Stomach (tissue), 4 donors: Measurements from ENCODE around the gene PRADC1.

Experiments
- POLR2A ChIP-seq, 4 donors: fragments of 450-650 bp; IDR thresholded peaks; one replicate each; pipeline ENCODE4 v1.6.1; 2016; ENCODE audit warnings: antibody characterized with exemption in 4 of 4, control low read depth in 2 of 4, mild to moderate bottlenecking in 1 of 4, moderate library complexity in 1 of 4
- POLR2AphosphoS5 ChIP-seq, 3 donors: sonication (generic); formaldehyde crosslinking; IDR thresholded peaks; one replicate each; pipeline ENCODE4 v1.6.1; 2016; ENCODE audit warnings: antibody characterized with exemption in 3 of 3
- TF ChIP-seq, protein P1 (sequence below), 7 experiments: fragments of 450-650 bp in 4 of 7; fragments of 200-600 bp in 3 of 7; sonication (generic) in 3 of 7; IDR thresholded peaks; one replicate each; pipeline ENCODE4 v1.5.1; 2016 to 2019; ENCODE audit warnings: antibody characterized with exemption in 7 of 7, control low read depth in 2 of 7, mild to moderate bottlenecking in 1 of 7

GRCh38 chr2:73267008-73267407 is 34.0 kb upstream of the PRADC1 start:
- TF ChIP-seq POLR2AphosphoS5 (IDR thresholded peaks at IDR 0.05) (no peak), POLR2A (IDR thresholded peaks at IDR 0.05) (no peak)
- TF ChIP-seq, protein P1, sequence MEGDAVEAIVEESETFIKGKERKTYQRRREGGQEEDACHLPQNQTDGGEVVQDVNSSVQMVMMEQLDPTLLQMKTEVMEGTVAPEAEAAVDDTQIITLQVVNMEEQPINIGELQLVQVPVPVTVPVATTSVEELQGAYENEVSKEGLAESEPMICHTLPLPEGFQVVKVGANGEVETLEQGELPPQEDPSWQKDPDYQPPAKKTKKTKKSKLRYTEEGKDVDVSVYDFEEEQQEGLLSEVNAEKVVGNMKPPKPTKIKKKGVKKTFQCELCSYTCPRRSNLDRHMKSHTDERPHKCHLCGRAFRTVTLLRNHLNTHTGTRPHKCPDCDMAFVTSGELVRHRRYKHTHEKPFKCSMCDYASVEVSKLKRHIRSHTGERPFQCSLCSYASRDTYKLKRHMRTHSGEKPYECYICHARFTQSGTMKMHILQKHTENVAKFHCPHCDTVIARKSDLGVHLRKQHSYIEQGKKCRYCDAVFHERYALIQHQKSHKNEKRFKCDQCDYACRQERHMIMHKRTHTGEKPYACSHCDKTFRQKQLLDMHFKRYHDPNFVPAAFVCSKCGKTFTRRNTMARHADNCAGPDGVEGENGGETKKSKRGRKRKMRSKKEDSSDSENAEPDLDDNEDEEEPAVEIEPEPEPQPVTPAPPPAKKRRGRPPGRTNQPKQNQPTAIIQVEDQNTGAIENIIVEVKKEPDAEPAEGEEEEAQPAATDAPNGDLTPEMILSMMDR (IDR thresholded peaks at IDR 0.05): no peak
